C4-2B (cell line): Measurements from ENCODE around the gene TYSND1.

Experiments used
- CTCF ChIP-seq: fragments of 450-650 bp; conservative IDR thresholded peaks from 2 replicates; pipeline ENCODE4 v1.5.1; 2017; ENCODE audit warnings: mild to moderate bottlenecking
- ZFX ChIP-seq: fragments of 450-650 bp; IDR thresholded peaks from 2 replicates; pipeline ENCODE4 v1.6.1; 2017

- no peak for TF ChIP-seq CTCF
- TF ChIP-seq ZFX, result no peak
These were observed 2.0 kb upstream of the TYSND1 start for GRCh38 chr10:70148516-70148915.
